Measurements from ENCODE around the gene CCSER1.

The CCSER1 gene

DNA sequence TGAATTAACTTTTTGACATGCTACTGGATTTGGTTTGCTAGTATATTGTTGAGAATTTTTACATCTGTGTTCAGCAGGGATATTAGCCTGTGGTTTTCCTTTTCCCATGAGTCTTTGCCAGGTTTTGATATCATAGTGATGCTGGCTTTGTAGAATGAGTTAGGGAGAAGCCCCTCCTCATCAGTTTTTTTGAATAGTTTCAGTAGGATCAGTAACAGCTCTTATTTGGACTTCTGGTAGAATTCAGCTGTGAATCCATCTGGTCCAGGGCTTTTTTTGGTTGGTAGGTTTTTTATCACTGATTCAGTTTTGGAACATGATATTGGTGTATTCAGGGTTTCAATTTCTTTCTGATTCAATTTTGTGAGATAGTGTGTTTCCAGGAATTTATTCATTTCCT, 1386.1 kb downstream of the CCSER1 start:
- no peak overlapping the region for H3K4me3 ChIP-seq (ENCODE audit: extremely low read depth, insufficient read depth, low read length, poor library complexity, severe bottlenecking)
- H3K9me3 ChIP-seq (ENCODE audit: control insufficient read depth, low read length): peaks cover 8% of the 10 kb centered on the region
- H3K36me3 ChIP-seq (ENCODE audit: control insufficient read depth, insufficient read depth, low read length): no peaks in the 10 kb centered on the region
- H3K4me1 ChIP-seq (ENCODE audit: control insufficient read depth, insufficient read depth, low read length, poor library complexity, severe bottlenecking): no peaks in the 10 kb centered on the region
- H3K27ac ChIP-seq (ENCODE audit: low read depth, low read length, severe bottlenecking): no peak overlapping the region

DNA sequence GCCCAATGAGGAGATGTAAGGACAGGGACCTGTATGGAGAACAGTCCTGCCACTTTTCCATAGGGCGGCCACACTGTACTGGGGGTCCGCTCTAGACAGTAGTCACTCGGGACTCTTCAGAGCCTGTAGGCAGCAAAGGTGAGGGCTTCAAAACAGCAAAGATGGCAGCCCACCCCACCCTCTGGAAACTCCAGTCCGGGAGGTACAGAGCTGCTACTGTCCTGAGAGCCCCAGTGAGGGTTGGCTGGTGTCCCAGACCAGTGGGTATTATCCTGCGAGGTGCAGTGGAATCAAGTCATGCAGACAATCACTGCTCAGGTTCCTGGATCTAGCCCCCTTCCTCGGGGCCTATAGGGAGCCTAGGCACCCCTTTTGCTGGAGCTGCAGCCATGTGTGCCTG, 1392.0 kb downstream of the CCSER1 start:
- no peak overlapping the region for H3K4me3 ChIP-seq (ENCODE audit: extremely low read depth, insufficient read depth, low read length, poor library complexity, severe bottlenecking)
- H3K4me1 ChIP-seq (ENCODE audit: control insufficient read depth, insufficient read depth, low read length, poor library complexity, severe bottlenecking): no peaks in the 10 kb centered on the region
- no peaks in the 10 kb centered on the region for H3K9me3 ChIP-seq (ENCODE audit: control insufficient read depth, low read length)
- no peak overlapping the region for H3K27ac ChIP-seq (ENCODE audit: low read depth, low read length, severe bottlenecking)
- no peaks in the 10 kb centered on the region for H3K36me3 ChIP-seq (ENCODE audit: control insufficient read depth, insufficient read depth, low read length)
- 83 to 94% methylated on average over 5 to 6 of the region's 6 CpGs for WGBS, 2 experiments (ENCODE audit: insufficient coverage in 2 of 2)

DNA sequence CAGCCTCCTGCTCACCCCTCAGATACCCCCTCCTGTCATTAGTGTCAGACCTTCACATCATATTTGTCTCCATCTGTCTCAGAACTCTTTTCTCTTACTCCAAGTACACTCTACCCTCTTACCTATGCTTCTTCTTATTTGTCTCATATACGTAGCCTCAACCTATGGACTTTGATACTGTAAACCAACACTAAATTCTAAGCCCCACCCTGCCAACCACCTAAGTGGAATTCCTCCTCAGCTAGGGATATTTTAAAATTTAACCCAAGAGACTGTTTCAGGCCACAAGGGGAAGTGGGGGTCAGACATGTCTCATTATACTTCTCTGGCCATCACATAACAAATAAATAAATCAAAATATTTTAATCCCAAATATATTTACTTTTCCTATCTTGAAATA, 1398.4 kb downstream of the CCSER1 start:
- no peaks in the 10 kb centered on the region for H3K36me3 ChIP-seq (ENCODE audit: control insufficient read depth, insufficient read depth, low read length)
- no peak overlapping the region for H3K27ac ChIP-seq (ENCODE audit: low read depth, low read length, severe bottlenecking)
- WGBS, 2 experiments (ENCODE audit: insufficient coverage in 2 of 2): 63 to 100% methylated on average over 1 of the region's 1 CpG
- H3K9me3 ChIP-seq (ENCODE audit: control insufficient read depth, low read length): no peaks in the 10 kb centered on the region
- H3K4me3 ChIP-seq (ENCODE audit: extremely low read depth, insufficient read depth, low read length, poor library complexity, severe bottlenecking): no peak overlapping the region
- H3K4me1 ChIP-seq (ENCODE audit: control insufficient read depth, insufficient read depth, low read length, poor library complexity, severe bottlenecking): no peaks in the 10 kb centered on the region

DNA sequence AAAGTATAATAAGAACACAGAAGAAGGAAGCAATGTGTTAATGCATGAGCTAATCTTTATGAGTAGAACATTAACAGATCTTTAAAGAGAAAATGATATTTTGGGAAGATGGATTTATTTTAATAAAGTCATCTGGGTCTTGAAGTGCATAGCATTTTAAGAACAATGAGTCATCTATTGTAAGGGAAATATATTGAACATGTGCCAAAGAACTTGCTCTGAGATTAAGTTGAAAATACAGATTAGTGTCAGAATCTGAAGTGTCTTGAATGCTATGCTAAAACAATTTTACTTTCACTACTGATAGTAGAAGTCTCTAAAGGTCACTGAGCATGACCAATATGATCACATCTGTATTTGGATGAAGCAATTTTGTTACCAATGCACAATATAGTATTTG, 1399.9 kb downstream of the CCSER1 start:
- Histone ChIP-seq H3K27ac (ENCODE audit: low read depth, low read length, severe bottlenecking) (no peak overlapping the region), H3K4me3 (ENCODE audit: extremely low read depth, insufficient read depth, low read length, poor library complexity, severe bottlenecking) (no peak overlapping the region), H3K36me3 (ENCODE audit: control insufficient read depth, insufficient read depth, low read length) (no peaks in the 10 kb centered on the region), H3K4me1 (ENCODE audit: control insufficient read depth, insufficient read depth, low read length, poor library complexity, severe bottlenecking) (no peaks in the 10 kb centered on the region), H3K9me3 (ENCODE audit: control insufficient read depth, low read length) (no peaks in the 10 kb centered on the region)

DNA sequence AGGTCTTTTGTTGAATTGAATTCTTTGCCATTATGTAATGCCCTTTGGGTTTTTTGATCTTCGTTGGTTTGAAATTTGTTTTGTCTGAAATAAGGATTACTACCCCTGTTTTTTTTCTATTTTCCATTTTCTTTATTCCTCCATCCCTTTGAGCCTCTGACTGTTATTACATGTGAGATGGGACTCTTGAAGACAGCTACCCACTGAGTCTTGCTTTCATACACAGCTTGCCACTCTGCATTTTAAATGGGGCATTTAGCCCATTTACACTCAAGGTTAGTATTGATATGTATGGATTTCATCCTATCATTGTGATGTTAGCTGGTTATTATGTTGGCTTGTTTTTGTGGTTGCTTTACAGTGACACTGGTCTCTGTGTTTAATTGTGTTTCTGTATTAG, 1440.4 kb downstream of the CCSER1 start:
- Histone ChIP-seq H3K4me1 (ENCODE audit: control insufficient read depth, insufficient read depth, low read length, poor library complexity, severe bottlenecking) (no peaks in the 10 kb centered on the region), H3K9me3 (ENCODE audit: control insufficient read depth, low read length) (peaks cover 6% of the 10 kb centered on the region), H3K36me3 (ENCODE audit: control insufficient read depth, insufficient read depth, low read length) (no peaks in the 10 kb centered on the region), H3K4me3 (ENCODE audit: extremely low read depth, insufficient read depth, low read length, poor library complexity, severe bottlenecking) (no peak overlapping the region), H3K27ac (ENCODE audit: low read depth, low read length, severe bottlenecking) (no peak overlapping the region)
- no CpG with 5 or more reads among the region's 1 CpG for WGBS, 2 experiments (ENCODE audit: insufficient coverage in 2 of 2)

DNA sequence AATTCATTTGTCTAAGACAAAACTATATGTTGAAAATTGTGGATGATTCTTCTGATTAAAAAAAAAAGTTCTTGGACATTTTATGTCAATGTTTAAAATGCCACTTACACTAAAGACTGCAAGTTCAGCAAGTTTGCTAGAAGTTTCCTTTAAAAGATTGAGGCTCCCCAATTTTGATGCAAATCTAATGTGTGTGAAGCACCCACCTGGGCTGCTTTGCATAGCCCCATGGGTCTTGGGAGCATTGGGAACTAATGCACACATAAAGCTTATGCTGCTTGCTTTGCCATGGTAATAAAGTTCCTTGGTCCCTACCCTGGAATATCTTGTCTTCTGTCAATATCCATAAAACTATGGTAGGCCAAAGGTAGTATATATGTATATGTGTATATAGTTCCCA, 1450.7 kb downstream of the CCSER1 start:
- no peaks in the 10 kb centered on the region for H3K36me3 ChIP-seq (ENCODE audit: control insufficient read depth, insufficient read depth, low read length)
- no peak overlapping the region for H3K27ac ChIP-seq (ENCODE audit: low read depth, low read length, severe bottlenecking)
- H3K9me3 ChIP-seq (ENCODE audit: control insufficient read depth, low read length): no peaks in the 10 kb centered on the region
- no peaks in the 10 kb centered on the region for H3K4me1 ChIP-seq (ENCODE audit: control insufficient read depth, insufficient read depth, low read length, poor library complexity, severe bottlenecking)
- no peak overlapping the region for H3K4me3 ChIP-seq (ENCODE audit: extremely low read depth, insufficient read depth, low read length, poor library complexity, severe bottlenecking)

DNA sequence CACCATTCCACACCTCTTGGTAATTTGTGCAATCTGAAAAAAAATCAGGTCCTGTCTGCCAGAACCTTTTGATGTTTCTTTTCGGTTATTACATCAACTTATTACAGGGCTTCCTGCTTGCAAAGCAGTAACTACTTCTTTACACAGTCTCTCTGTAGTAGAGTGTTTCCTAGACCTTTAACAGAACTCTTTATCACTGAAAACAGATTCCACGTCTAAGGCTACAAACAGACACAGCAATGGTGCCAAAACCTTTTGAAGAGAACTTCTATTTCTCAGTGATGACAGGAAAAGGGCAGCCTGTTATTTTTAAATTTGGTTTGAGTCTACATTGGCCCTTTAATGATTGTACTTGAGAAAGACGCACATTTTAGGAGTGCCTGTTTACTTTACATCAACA, 1463.1 kb downstream of the CCSER1 start:
- 88% methylated on average over 1 of the region's 3 CpGs; no CpG with 5 or more reads in 1 of the 2 experiments for WGBS, 2 experiments (ENCODE audit: insufficient coverage in 2 of 2)
- Histone ChIP-seq H3K36me3 (ENCODE audit: control insufficient read depth, insufficient read depth, low read length) (no peaks in the 10 kb centered on the region), H3K4me1 (ENCODE audit: control insufficient read depth, insufficient read depth, low read length, poor library complexity, severe bottlenecking) (no peaks in the 10 kb centered on the region), H3K27ac (ENCODE audit: low read depth, low read length, severe bottlenecking) (peak overlapping the region; percentile 33), H3K9me3 (ENCODE audit: control insufficient read depth, low read length) (no peaks in the 10 kb centered on the region), H3K4me3 (ENCODE audit: extremely low read depth, insufficient read depth, low read length, poor library complexity, severe bottlenecking) (no peak overlapping the region)

DNA sequence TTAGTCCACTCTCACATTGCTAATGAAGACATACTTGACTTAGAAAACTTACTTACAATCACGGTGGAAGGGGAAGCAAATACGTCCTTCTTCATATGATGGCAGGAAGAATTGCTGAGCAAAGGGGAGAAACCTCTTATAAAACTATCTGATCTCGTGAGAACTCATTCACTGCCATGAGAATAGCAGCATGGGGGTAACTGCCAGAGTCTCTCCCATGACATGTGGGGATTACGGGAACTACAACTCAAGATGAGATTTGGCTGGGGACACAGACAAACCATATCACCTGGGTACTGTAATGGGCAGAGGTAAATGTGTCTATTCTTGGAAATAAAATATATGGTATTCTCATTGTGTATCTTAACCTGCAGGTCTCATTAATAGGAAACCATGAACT, 1464.9 kb downstream of the CCSER1 start:
- H3K4me1 ChIP-seq (ENCODE audit: control insufficient read depth, insufficient read depth, low read length, poor library complexity, severe bottlenecking): no peaks in the 10 kb centered on the region
- no peaks in the 10 kb centered on the region for H3K36me3 ChIP-seq (ENCODE audit: control insufficient read depth, insufficient read depth, low read length)
- H3K4me3 ChIP-seq (ENCODE audit: extremely low read depth, insufficient read depth, low read length, poor library complexity, severe bottlenecking): no peak overlapping the region
- no peak overlapping the region for H3K27ac ChIP-seq (ENCODE audit: low read depth, low read length, severe bottlenecking)
- no peaks in the 10 kb centered on the region for H3K9me3 ChIP-seq (ENCODE audit: control insufficient read depth, low read length)
- 83 to 93% methylated on average over 1 to 3 of the region's 4 CpGs for WGBS, 2 experiments (ENCODE audit: insufficient coverage in 2 of 2)

DNA sequence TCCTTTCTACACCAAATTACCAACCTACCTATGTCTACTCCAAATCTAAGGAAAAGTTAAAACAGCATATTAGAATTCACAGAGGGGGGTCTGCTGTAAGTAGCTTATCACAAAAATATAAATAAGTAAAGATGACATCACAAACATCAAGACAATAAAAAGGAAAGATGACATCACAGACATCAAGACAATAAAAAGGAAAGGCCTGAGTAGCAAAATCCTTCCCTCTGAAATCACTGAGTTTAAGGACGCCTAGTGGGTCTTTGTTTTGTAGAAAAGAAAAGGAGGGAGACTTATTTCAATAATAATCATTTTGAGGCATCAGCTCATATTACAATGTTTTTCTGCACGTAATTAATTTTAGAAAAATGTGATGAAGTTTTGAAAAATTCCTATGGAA, 1469.5 kb downstream of the CCSER1 start:
- Histone ChIP-seq H3K27ac (ENCODE audit: low read depth, low read length, severe bottlenecking) (no peak overlapping the region), H3K4me3 (ENCODE audit: extremely low read depth, insufficient read depth, low read length, poor library complexity, severe bottlenecking) (no peak overlapping the region), H3K9me3 (ENCODE audit: control insufficient read depth, low read length) (no peaks in the 10 kb centered on the region), H3K4me1 (ENCODE audit: control insufficient read depth, insufficient read depth, low read length, poor library complexity, severe bottlenecking) (no peaks in the 10 kb centered on the region), H3K36me3 (ENCODE audit: control insufficient read depth, insufficient read depth, low read length) (no peaks in the 10 kb centered on the region)
- no CpG with 5 or more reads among the region's 2 CpGs for WGBS, 2 experiments (ENCODE audit: insufficient coverage in 2 of 2)

DNA sequence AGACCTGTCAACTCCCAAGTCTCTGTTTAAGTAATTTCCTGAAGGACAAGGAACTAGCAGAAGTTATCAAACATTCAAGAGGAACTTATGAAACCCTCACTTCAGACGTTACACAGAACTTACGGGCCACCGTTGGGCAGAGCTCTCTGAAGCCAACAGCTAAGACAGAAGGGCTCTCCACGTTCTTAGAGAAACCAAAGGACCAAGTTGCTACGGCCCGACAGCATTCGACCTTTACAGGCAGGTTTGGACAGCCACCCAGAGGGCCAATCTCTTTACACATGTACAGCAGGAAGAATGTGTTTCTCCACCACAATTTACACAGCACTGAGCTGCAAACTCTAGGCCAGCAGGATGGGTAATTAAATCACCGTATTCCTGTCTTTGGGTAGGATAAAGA, 1471.5 kb downstream of the CCSER1 start:
- Histone ChIP-seq H3K27ac (ENCODE audit: low read depth, low read length, severe bottlenecking) (no peak overlapping the region), H3K9me3 (ENCODE audit: control insufficient read depth, low read length) (no peaks in the 10 kb centered on the region), H3K4me1 (ENCODE audit: control insufficient read depth, insufficient read depth, low read length, poor library complexity, severe bottlenecking) (no peaks in the 10 kb centered on the region), H3K4me3 (ENCODE audit: extremely low read depth, insufficient read depth, low read length, poor library complexity, severe bottlenecking) (no peak overlapping the region), H3K36me3 (ENCODE audit: control insufficient read depth, insufficient read depth, low read length) (no peaks in the 10 kb centered on the region)
- WGBS, 2 experiments (ENCODE audit: insufficient coverage in 2 of 2): 91 to 93% methylated on average over 6 to 8 of the region's 8 CpGs

DNA sequence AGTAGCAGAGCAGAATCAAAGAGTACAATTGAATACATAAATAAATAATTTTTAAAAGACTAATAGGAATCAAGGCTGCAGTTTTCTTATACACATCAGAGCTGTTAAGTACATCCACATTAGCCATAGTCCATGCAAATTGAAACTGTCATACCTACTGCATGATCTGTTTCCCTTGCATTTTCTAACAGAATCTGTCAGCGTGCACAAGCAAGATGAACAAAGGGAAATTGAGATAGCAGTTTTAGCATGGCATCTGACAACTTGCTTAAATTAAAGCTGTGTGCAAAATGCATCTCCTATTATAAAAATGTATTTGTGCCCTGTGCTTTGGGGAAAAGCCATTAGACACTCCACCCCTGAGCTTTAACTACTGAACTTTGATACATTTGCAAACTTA, 1473.1 kb downstream of the CCSER1 start:
- H3K4me1 ChIP-seq (ENCODE audit: control insufficient read depth, insufficient read depth, low read length, poor library complexity, severe bottlenecking): no peaks in the 10 kb centered on the region
- H3K27ac ChIP-seq (ENCODE audit: low read depth, low read length, severe bottlenecking): no peak overlapping the region
- no peak overlapping the region for H3K4me3 ChIP-seq (ENCODE audit: extremely low read depth, insufficient read depth, low read length, poor library complexity, severe bottlenecking)
- WGBS, 2 experiments (ENCODE audit: insufficient coverage in 2 of 2): 100% methylated on average over 1 of the region's 1 CpG; no CpG with 5 or more reads in 1 of the 2 experiments
- no peaks in the 10 kb centered on the region for H3K36me3 ChIP-seq (ENCODE audit: control insufficient read depth, insufficient read depth, low read length)
- H3K9me3 ChIP-seq (ENCODE audit: control insufficient read depth, low read length): no peaks in the 10 kb centered on the region

DNA sequence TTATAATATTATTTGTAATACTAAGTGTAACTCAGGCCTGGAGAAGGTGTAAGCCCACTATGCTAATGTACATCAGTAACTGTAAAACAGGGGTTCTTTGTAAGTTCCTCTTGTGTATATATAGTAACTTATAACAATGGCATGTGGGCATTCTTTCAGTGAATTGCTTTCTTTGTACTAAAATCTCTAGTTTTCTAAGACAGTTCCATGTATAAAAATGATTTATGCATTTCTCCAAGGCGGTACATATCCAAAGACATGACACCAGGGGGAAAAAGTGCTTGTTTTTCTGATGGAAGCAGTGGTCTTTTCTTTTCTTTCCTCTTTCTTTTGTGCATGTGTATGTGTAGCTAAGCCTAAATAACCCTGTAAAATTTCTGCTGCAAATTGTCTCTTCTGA, 1474.2 kb downstream of the CCSER1 start:
- WGBS, 2 experiments (ENCODE audit: insufficient coverage in 2 of 2): 100% methylated on average over 1 of the region's 1 CpG; no CpG with 5 or more reads in 1 of the 2 experiments
- Histone ChIP-seq H3K4me3 (ENCODE audit: extremely low read depth, insufficient read depth, low read length, poor library complexity, severe bottlenecking) (no peak overlapping the region), H3K4me1 (ENCODE audit: control insufficient read depth, insufficient read depth, low read length, poor library complexity, severe bottlenecking) (no peaks in the 10 kb centered on the region), H3K9me3 (ENCODE audit: control insufficient read depth, low read length) (no peaks in the 10 kb centered on the region), H3K27ac (ENCODE audit: low read depth, low read length, severe bottlenecking) (no peak overlapping the region), H3K36me3 (ENCODE audit: control insufficient read depth, insufficient read depth, low read length) (no peaks in the 10 kb centered on the region)

All from mesodermal cell (in vitro differentiated cells).